Ishikawa (cell line): ENCODE results near the gene GFRA1.

Experiments used
- CEBPB ChIP-seq: IDR thresholded peaks from 2 replicates; pipeline ENCODE4 v1.6.1; 2012
- CREB1 ChIP-seq: IDR thresholded peaks from 2 replicates; pipeline ENCODE4 v1.6.1; 2012; ENCODE audit warnings: low read depth
- EGR1 ChIP-seq: IDR thresholded peaks from 2 replicates; pipeline ENCODE4 v1.6.1; 2012
- EP300 ChIP-seq: IDR thresholded peaks from 2 replicates; pipeline ENCODE4 v1.6.1; 2012; ENCODE audit warnings: borderline replicate concordance
- FOXM1 ChIP-seq: IDR thresholded peaks from 2 replicates; pipeline ENCODE4 v1.6.1; 2012; ENCODE audit warnings: low read depth, borderline replicate concordance
- MAX ChIP-seq: IDR thresholded peaks from 2 replicates; pipeline ENCODE4 v1.6.1; 2012
- RAD21 ChIP-seq: IDR thresholded peaks from 2 replicates; pipeline ENCODE4 v1.6.1; 2012; ENCODE audit warnings: low read depth
- REST ChIP-seq: IDR thresholded peaks from 2 replicates; pipeline ENCODE4 v1.6.1; 2012; ENCODE audit warnings: low read depth, mild to moderate bottlenecking
- TAF1 ChIP-seq: IDR thresholded peaks from 2 replicates; pipeline ENCODE4 v1.6.1; 2012; ENCODE audit warnings: low read depth, mild to moderate bottlenecking
- TCF12 ChIP-seq: IDR thresholded peaks from 2 replicates; pipeline ENCODE4 v1.6.1; 2012; ENCODE audit warnings: low read depth
- TEAD4 ChIP-seq: IDR thresholded peaks from 2 replicates; pipeline ENCODE4 v1.6.1; 2012
- YY1 ChIP-seq: IDR thresholded peaks from 2 replicates; pipeline ENCODE4 v1.6.1; 2012; ENCODE audit warnings: low read depth
- ZBTB7A ChIP-seq: IDR thresholded peaks from 2 replicates; pipeline ENCODE4 v1.6.1; 2012; ENCODE audit warnings: low read depth

DNA sequence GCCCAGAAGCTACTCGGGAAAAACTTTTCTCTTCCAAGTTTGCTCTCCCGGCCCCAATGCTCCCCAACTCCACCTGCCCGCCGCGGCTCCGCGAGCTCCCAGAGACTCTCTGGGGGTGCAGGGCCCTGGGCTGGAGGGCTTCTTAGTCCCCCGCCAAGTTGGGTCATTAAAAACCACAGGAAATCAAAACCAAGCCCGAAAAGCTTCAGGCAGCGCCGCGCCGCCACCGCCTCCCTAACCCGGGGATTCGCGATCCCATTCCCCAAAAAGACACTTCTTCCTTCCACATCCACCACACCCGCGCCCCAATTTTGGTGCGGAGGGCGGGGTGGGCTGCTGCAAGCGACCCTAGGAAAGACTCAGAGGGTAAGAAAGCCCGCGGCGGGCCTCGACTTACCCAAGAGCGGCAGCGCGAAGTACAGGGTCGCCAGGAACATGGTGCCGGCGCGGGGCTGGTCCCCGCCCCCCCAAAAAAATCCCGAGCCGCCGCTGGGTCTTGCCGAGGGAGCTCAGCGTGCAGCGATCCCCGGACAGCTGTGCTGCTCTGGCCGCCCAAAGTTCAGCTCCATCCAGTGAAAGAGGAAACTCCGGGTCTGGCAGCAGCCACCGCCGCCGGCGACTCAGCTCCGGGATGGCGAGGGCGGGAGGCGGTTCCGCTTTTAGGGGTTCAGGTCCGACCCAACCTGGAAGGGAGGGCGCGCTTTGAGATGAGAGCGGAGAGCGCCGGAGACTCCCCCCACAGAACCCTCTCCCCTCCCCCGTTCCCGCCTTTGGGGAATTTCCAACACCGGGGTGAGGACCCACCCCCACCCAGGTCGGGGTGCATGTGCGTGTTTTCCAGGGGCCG is 1.2 kb downstream of the GFRA1 start:
- TF ChIP-seq RAD21 = no peak
- no peak for TF ChIP-seq EP300
- no peak for TF ChIP-seq TAF1
- no peak for TF ChIP-seq CEBPB
- no peak for TF ChIP-seq TCF12
- no peak for TF ChIP-seq ZBTB7A
- no peak for TF ChIP-seq EGR1
- no peak for TF ChIP-seq CREB1
- no peak for TF ChIP-seq MAX
- TF ChIP-seq YY1 = no peak
- no peak for TF ChIP-seq REST
- TF ChIP-seq TEAD4 = no peak
- no peak for TF ChIP-seq FOXM1
